Pons (tissue), 1 donor: Measurements from ENCODE around the gene ADARB2.
"Not testable (repeated sequence)": the region's sequence is repeated elsewhere in the genome, so short reads cannot be mapped to it uniquely, and the experiment has no call there.

Source experiments
- DNase-seq: peaks from one replicate; pipeline ENCODE4 v3.0.0-alpha.2; 2016; ENCODE audit warnings: low spot score

Gene ADARB2

DNA sequence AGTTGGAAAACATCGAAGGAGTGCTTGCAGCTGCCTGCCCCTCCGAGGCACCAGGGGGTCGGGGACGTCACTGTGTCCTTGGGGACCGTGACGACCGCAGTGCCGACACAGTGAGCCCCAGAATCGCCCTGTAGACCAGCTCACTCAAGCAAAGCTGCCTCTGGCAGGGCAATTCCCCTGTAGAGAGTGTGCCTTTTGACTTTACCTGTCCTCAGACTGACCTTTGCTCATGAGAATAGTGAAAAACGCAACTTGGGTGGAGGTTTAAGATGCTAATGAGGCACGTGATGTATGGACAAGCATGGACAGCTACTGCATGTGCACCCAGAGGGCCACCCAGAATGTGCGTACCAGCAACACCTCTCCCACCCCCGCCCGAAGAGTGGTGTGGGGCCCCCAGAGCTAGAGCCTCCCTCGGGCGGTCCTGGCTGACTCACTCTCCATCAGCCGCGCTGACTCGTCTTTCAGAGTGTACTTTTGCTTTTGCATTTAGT, 271.9 kb downstream of the ADARB2 start:
- DNase-seq: no peak

DNA sequence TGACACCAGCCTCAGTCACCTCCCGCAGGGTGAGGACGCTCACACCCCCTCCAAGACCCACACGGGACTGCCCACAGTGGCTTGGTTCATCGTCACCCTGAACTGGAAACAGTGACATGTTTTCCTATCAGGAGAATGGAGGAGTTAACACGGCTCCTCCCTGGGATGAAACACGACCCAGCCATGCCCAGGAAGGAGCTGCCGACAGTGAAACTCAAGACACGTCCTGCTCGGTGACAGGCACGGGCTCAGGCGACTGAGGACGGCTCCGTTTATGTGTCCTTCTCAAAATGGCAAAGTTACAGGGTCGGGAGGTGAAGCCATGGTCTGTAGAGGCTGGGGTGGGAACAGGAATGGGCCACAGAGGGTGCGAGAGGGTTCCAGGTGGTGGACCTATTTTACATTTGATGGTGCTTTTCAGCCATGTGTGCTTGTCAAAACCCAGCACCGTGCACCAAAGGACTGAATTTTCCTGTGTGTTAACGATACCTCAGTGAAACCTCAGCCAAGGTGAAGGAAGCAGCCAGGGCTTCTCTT, 272.4 kb downstream of the ADARB2 start:
- DNase-seq: no peak

DNA sequence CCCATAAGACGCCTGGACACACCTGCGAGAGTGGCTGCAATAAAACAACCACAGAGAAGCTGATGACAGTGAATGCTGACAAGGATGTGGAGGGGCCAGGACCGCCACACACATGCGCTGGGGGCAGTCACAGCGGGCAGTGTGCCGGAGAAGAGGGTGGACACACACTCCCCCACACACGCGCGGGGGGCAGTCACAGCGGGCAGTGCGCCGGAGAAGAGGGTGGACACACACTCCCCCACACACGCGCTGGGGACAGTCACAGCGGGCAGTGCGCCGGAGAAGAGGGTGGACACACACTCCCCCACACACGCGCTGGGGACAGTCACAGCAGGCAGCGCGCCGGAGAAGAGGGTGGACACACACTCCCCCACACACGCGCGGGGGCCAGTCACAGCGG, 273.4 kb downstream of the ADARB2 start:
- DNase-seq: not testable (repeated sequence)

DNA sequence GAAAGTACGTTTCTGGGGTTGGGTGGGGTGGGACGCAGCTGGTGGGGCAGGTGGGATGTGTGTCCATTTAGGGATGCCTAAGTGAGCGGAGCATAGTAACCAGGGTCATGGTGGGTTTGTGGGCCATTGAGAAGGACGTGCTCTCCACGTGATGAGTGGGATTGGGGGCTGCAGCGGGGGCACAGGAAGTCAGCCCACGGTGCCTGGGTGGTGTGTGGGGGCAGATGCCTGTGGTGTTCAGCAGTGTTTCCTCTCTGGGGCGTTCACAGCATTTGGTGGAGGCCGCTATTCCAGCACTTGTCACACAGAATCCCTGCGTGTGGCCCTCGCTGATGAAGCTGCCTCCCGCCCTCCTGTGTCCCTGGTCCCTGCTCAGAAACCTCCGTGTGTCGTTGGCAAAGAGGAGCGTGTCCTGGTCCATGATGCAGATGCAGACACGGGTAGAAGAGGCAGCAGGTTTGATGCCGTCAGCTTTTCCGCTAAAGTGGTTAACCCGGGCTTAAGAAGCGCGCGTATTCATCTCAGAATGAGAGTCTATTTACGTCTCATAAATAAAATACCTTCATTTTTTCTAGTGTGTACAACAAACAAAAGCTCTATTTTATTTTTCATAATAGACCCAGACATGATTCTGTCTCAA, 274.2 kb downstream of the ADARB2 start:
- no peak for DNase-seq

DNA sequence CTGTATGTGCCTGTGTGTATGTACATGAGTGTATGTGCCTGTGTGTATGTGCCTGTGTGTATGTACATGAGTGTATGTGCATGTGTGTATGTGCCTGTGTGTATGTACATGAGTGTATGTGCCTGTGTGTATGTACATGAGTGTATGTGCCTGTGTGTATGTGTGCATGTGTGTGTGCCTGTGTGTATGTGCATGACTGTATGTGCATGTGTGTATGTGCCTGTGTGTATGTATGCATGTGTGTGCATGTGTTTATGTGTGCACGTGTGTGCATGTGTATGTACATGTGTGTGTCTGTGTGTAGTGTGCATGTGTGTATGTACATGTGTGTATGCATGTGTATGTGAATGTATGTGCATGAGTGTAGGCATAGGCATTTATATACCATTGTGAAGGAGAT, 274.8 kb downstream of the ADARB2 start:
- DNase-seq: no peak

DNA sequence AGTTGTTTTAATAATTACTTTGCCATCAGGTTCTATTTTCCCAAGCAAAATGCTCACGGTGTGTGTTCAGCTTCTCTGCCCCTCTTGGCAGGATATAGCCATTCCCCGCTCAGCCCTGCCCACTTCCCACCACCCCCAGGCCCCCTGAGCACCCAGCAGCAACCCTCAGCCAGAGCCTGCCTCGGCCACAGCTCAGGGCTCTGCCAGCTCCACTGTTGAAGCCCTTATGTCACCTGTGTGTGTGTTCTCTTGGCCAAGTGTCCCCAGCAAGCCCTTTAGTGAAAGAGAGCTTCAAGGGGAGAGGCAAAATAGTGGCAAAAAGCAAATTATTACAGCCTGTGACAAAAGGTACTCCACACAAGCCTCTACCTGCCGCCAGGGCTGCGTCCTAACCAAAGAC, 275.3 kb downstream of the ADARB2 start:
- no peak for DNase-seq

DNA sequence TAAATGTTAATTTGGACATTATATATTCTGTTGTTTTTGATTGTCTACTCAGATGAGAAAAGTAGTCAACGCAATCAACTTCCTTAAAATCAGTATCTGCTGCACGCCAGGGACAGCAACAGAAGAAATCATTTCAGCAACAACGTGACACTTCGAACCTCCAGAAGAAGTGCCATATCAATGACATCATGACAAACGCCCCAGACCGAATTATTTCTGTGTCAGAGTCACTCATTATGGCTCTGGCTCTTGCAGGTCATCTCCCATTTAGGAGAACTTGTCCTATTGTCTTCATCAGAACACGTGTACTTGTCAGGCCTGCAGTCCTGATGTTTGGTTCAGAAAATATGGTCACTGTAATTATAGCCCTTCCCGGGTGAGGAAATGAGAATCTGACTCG, 276.3 kb downstream of the ADARB2 start:
- DNase-seq: no peak

DNA sequence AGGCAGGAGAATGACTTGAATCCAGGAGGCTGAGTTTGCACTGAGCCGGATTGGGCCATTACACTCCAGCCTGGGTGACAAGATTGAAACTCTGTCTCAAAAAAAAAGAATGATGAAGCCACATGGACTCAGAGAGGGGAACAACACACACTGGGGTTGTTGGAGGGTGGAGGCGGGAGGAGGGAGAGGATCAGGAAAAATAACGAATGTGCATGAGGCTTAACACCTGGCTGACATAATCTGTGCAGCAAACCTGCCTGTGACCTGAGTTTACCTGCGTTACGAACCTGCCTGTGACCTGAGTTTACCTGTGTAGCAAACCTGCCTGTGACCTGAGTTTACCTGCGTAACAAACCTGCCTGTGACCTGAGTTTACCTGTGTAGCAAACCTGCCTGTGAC, 277.7 kb downstream of the ADARB2 start:
- not testable (repeated sequence) for DNase-seq

DNA sequence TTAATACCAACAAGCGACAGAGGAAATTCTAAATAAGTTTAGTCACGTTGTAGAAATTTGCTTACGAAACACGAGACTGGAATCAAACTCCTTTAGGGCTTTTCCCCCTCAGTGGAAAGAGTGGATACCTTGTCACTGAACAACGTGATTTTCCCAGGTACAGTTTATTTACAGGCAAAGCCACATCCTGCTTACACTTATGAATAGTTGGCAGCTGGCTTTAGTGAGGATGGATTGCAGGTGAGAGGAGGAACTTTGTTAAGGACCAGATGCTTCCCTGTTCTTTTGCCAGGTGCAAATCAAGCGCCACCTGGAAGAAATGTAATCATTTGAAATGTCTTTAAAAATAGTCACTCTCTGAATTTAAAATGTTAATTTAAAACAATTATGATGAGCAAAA, 282.4 kb downstream of the ADARB2 start:
- no peak for DNase-seq

DNA sequence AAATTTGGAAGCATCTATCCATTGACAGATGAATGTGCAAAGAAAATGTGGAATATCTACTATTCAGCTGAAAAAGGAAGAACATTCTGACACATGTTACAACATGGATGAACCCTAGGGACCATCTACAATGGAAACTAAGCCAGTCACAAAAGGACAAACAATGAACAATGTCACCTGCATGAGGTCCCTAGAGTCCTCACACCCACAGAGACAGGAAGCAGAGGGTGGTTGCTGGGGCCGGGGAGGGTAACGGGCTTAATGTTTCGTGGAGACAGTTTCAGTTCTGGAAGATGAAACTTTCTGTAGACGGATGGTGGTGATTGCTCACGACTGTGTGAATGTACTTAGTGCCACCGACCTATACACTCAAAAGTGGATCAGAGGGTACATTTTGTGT, 282.9 kb downstream of the ADARB2 start:
- no peak for DNase-seq

DNA sequence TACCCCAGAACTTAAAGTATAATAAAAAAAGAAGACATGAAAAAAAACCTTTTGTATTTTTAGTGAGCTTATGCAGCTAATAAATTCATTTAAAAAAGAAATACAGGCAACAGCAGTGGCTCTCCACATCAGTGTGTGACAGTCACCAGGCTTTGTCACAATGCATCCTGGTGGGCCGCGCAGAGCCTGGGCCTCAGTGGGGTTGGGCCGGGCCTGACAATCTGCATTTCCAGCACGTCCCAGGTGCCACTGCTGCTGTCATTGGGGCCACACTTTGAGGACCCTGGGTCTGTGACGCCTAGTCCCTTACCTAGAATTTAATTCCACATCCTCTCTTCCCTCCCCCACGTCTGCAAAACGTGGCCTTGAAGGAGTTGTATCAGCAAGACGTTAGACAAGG, 284.5 kb downstream of the ADARB2 start:
- no peak for DNase-seq

DNA sequence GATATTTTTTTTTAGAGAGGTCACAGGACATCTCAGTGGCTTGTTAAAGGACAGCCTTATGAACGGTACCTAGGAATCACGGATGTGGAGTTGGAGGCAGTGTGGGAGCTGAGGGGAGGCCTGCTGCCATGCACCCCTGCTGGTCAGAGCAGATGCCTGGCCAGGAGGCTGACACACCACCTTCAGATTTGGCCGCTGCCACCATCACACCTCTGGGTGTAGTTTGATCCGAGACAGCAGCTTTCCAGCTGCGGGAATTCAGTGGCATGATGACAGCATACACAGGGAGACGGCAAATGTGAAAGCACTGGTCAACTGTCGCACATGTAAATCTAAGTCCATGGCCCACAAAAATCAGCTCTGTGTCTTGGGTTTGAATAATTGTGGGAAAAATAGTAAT, 285.4 kb downstream of the ADARB2 start:
- DNase-seq: no peak

DNA sequence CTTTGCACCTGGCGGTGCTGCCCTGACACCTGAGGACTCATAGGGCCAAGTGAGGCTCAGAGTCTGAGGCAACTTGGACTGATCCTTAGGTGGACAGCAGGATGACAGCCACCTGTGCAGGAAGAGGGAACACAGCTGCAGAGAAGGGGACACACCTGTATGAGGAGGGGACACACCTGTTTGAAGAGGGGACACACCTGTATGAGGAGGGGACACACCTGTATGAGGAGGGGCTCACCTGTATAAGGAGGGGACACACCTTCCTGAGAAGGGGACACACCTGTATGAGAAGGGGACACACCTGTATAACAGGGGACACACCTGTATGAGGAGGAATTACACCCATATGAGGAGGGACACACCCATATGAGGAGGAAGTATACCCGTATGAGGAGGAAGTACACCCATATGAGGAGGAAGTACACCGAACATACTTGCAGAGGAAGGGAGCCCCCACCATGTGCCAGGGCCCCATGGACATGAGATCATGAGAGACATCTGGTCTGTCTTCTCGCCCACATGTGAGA, 285.9 kb downstream of the ADARB2 start:
- DNase-seq: no peak

DNA sequence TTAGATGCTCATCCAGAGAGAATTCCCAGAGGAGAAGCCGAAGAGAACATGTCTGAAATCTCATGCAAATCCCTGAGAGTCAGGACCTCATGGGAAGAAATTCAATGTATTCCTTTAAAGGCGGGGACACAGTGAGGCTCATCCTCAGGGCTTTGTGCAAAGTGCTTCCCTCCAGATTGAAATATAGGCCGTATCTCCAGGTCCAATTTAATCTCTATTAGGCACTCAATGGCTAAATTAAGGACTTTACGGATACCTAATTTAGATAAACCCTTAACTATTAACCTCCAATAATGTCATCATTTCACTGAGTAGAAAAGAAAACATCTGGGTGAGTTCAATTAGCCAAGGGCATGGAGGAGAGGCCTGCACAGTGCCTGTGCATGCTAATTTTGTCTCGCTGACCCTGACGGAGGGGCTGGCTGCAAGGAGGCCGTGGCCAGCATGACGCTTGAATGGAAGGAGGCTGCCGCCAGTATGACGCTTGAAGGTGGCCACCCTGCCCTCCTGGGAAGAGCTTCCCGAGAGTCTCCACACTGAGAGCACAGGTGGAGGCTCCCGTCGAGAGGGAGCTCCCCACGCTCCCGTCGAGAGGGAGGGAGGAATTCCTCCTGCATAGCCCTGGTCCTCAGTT, 287.6 kb downstream of the ADARB2 start:
- DNase-seq: no peak

DNA sequence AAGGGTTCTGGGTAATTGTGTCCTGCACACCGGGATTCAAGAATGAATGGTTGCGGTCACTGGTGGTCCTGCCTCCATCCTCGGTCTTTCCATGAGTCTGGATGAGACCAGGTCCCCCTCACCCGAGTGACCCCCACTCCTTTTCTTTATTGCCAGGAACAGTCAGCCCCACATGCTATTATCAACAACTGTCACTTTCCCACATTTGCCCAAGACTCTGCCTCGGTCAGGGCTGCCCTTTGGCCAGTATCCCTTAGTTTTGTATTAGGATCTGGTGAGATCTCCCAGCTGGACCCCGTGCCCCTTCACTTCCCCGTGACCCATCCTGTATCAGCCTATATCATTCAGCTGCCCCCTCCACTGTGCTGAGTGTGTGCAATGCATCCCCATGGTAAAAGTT, 288.3 kb downstream of the ADARB2 start:
- no peak for DNase-seq

DNA sequence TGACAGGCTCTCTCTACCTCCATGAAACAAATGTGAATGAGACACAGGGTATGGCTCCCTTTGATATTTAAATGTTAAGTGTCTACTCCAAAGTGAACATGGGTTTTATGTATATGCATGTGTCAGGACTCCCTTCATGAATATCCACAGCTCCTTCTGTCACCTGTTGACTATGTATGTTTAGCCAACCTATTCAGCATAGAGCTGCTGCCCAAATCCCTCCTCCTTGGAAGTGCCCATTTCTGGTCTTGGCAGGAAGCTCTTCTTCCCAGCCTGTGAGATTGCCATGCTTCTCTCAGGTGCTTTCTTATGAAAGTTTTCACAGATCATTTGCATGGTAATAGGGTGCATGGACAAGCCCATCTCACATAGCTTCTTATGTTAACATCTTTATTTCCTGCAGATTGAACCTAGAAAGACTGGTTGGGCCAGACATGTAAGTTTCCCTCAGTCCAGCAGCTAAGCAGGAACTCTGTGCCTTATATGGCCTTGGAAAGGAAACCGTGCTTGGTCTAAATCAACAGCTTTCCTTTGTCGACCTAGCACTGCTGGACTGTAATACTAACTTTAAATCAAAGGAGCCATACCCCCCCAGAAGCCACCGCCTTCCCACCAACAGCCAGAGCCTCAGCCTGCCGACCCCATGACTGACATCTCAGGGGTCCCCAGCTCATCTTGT, 288.9 kb downstream of the ADARB2 start:
- DNase-seq: no peak

DNA sequence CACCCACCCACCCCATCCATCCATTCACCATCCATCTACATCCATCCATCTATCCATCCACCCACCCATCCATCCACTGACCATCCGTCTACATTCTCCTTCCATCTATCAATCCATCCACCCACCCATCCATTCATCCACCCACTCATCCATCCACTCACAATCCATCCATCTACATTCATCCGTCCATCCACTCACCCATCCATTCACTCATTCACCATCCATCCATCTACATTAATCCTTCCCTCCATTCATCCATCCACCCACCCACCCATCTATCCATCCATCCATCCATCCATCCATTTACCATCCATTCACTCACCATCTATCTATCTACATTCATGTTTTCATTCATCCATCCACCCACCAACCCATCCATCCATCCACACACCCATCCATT, 292.5 kb downstream of the ADARB2 start:
- DNase-seq: no peak

DNA sequence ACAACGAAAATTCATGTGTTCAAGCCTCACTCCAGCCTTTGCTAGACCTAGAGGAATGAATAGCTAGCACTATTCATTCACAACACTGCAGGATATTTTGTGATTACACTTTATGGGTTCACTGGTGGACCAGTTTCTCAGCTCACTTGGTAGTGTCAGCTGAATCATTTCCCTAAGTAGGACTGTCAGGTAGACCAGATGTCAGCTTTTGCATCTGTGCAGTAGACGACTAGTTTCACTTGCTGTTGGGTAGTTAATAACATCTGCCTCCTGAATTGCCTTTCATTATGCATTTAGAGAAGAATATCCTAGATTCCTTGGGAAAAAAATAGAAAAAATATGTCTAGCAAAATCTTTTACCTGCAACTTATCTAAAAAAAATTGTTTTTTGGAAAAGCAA, 296.4 kb downstream of the ADARB2 start:
- DNase-seq: no peak

DNA sequence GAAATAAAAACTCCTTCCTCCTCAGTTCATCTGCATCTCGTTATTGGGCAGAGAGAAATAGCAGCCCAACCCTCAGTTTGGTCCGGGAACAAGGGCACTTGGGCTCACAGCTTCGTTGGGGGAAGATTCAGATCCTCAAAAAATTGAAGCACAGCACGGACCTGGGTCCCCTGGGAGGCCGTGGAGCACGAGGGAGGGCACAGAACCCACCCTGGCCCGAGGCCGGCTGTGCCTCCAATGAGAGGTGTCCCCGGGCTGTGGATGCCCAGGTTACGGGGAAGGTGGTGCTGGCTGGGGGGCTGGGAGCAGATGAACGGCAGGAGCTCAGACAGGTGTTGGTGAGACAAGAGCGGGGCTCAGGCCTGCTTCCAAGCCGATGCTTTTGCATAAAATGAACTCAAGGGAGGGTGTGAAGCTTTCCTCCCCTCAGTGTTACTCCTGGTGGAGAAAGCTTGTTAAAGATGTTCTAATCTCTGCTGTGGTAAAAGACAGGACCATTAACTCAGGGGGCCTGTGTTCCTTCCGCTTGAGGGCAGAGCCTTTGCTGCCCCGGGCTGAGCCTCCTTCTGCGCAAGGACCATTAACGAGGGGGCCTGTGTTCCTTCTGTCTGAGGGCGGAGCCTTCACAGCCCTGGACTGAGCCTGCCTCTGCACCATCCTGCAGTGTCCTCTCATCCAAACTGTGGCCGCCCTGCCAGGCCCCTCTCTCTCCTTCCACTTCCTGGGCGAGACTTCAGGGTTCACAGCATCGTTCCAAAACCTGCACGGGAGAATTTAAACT, 302.2 kb downstream of the ADARB2 start:
- no peak for DNase-seq

DNA sequence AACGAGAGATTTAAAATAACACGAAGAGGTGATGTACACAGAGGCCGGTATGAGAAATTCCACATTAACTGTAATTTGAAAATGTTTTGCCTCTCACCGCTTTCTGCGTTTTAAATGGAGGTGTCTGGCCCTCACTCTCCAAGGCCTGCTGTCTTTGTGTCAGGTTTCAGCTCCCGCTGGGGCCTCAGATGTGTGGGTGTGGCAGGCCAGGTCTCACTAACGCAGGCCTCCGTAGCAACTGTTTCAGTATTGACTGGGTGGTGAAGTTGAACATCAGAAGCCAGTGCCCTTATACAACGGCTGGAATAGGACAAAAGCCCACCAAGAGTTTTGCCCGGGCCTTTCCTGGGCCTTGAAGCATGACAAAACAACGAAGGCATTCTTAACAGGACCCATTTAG, 303.1 kb downstream of the ADARB2 start:
- no peak for DNase-seq

DNA sequence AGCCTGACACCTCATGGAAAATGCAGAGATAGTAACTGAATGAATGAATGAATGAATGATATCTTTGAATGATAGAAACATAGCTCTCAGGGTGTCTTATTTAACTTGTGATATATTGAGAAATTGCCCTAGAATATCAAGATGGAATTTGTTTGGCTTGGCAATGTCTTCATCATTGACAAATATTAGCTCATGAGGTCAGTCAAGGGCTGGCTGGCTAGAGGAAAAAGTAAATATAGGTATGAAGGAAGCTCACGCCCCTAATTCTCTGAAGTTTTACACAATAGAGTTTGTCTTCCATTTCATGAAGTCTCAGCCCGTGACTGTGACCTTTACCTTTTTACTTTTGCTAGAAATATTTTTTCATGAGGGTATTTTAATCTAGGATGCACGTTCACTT, 305.2 kb downstream of the ADARB2 start:
- no peak for DNase-seq

DNA sequence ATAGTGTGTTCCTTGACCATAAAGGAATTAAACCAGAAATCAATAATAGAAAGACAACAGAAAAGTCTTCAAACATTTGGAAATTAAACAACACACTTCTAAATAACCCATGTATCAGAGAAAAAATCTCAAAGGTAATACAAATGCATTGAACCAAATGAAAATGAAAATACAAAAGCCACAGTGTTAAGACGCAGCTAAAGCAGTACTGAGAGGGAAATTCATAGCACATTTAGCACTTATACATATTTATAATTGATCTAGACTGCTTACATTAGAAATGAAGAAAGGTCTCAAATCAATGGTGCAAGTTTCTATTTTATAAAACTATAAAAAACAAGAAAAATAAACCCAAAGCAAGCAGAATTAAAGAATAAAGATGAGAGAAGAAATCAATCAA, 306.1 kb downstream of the ADARB2 start:
- DNase-seq: no peak
